Cardiac fibroblast (primary cell): ENCODE data around the gene PCED1B.

Experiments
- DNase-seq, 2 donors: peaks; one replicate each; pipeline versions ENCODE4 v3.0.0 to v3.0.0-alpha.2; 2010; ENCODE audit warnings: low read depth in 2 of 2
- H3K4me3 ChIP-seq, 2 donors: replicated peaks in 1 of 2; 1 replicate in 1 of 2; 2 replicates in 1 of 2; pipeline ENCODE4 v1.5.1; 2011; ENCODE audit warnings: low read depth in 2 of 2, low read length in 2 of 2, mild to moderate bottlenecking in 2 of 2, moderate library complexity in 1 of 2
- TF ChIP-seq, protein P1 (sequence below): IDR thresholded peaks from one replicate; pipeline ENCODE4 v1.5.1; 2011; ENCODE audit warnings: low read depth, mild to moderate bottlenecking, low read length, inconsistent platforms

Gene PCED1B

DNA sequence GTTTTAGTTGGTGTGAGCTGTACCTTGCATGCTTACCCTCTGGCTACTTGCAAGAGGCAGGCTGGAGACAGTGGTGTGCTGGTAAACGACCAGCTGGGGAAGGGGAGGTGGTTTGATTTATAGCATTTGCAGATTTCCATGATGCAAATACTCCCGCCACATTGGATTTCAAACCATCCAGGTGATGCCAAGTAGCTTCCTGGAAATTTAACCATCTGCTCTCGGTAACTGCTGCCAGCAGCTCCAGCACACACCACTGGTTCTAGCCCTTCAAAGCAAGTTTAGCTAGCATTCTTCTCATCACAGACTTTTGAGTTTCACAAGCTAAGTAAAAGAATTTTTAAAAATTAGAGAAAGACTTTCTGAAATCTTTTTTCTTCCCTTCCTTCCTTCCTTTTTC, 104.8 kb downstream of the PCED1B start:
- TF ChIP-seq, protein P1, sequence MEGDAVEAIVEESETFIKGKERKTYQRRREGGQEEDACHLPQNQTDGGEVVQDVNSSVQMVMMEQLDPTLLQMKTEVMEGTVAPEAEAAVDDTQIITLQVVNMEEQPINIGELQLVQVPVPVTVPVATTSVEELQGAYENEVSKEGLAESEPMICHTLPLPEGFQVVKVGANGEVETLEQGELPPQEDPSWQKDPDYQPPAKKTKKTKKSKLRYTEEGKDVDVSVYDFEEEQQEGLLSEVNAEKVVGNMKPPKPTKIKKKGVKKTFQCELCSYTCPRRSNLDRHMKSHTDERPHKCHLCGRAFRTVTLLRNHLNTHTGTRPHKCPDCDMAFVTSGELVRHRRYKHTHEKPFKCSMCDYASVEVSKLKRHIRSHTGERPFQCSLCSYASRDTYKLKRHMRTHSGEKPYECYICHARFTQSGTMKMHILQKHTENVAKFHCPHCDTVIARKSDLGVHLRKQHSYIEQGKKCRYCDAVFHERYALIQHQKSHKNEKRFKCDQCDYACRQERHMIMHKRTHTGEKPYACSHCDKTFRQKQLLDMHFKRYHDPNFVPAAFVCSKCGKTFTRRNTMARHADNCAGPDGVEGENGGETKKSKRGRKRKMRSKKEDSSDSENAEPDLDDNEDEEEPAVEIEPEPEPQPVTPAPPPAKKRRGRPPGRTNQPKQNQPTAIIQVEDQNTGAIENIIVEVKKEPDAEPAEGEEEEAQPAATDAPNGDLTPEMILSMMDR = no peak
- no peak for DNase-seq
- H3K4me3 ChIP-seq = no peak overlapping the region

DNA sequence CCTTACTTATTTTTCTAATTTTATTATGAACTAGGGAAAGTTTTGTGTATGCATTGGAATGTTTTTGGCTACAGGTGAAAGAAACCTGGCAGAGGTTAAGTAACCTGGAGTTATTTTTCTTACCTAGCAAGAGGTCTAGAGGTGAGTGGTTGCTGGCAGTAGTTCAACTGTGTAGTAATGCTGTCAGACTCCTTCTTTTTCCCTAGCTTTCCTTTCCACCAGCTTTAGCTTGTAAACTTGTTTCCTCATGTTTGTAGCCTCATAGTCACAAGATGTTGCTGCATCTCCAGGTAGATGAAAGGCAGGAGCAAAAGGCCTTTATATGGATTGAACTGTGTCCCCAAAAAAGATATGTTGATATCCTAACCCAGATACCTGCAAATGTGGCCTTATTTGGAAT, 105.4 kb downstream of the PCED1B start:
- DNase-seq = no peak
- TF ChIP-seq, protein P1 = no peak

DNA sequence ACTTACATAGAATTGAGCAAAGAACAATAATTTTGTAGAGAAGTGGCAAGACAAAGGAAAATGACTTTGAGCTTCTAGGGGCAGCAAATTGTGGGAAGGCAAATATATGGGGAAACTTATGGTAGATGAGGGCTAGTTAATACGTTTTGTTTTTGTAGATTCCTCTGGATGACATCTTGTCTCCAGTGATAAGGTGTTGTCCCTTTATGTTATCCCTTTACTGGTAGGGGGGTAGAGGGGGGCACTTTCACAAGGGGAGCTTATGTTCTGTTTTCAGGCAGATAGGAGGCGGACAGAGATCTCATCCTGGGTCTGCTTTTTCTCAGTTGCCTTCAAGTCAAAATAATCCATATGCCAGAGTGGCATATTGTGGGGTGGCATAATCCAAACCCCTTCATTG, 106.8 kb downstream of the PCED1B start:
- DNase-seq = no peak
- H3K4me3 ChIP-seq = no peak overlapping the region
- TF ChIP-seq, protein P1 = no peak

More for the DNA sequence above, 105.4 kb downstream of the PCED1B start:
- no peak overlapping the region for H3K4me3 ChIP-seq

DNA sequence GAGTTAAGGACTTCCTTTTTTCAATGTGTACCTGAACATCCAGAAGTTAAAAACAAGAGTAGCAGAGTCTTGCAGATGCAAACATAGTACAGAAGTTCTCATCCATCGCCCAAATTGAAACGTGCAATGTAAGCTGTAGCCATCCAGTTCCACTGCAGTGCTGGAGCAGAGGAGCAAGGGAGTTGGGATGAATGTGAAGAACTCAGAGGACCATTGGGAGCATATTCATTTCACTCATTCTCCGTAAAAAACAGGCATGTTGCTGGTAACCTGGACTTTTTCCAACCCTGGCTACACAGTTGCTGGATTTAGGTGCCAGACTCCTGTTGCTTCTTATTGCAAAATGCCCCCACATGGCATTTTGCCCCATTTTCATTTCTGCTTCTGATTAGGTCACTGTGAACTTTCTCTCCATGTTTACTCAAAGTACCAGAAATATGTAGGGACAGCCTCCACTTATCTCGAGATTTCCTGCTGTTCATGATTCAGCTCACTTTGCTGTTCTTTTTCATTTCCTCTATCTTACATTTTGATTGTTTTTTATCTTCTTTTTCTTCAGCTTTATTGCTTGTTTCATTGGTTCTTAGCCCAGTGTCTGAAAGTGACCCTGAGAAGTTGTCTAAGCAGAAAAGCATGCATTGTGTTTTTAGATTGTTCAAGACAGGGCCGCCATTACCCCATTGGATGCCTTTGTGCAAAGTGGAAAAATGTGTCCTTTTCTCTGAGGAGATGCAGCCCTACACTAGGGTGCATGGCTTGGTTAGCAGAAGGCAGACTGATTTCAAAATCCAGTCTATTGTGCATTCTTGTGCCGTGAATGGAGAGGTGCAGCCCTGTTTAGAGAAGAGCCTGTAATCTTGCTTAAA, 109.4 kb downstream of the PCED1B start:
- H3K4me3 ChIP-seq = no peak overlapping the region
- peak; percentile 87 to 88 for DNase-seq
- TF ChIP-seq, protein P1 = no peak

DNA sequence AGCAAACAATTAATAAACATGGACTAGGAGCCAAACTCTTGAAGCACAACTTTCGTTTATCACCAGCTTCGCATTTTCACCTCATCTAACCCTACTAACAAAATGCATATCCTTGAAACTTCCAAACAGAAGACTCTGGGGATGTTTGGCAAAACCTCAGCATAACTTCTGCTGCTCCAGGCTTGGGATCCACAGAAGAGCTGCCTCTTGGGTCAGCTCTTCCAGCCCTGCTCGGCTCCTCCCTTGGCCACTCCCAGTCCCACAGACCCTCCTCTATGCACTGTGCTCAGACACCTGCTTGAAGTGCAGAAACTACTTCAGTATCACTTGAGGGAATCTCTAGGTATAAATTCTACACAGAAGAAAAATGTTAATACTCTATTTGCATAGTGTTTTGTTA, 110.3 kb downstream of the PCED1B start:
- no peak overlapping the region for H3K4me3 ChIP-seq
- DNase-seq = peak in 1 of 2 donors; percentile 35
- TF ChIP-seq, protein P1 = no peak

DNA sequence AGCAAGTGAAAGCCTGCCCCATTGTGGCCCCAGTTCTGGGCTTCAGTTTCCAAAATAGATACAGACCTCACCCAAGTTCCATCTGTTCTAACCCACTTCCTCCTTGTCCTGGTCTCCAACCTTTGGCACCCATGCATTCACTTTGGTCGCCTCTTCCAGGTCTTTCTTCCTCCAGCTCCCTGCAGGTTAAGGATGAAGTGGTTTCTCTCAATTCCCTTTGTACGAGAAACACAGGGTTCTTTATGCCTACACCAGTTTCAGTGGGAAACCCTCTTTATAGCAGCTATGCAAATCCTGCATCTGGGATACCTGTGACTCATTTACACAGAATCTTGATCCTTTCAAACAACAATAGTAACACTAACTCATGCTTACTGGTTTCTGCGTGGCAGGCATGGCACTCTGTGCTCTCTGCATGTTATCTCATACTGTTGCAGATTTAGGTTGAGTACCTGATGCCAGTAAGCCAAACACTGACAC, 110.9 kb downstream of the PCED1B start:
- peak; percentile 29 to 81 for DNase-seq
- no peak overlapping the region for H3K4me3 ChIP-seq
- TF ChIP-seq, protein P1 = no peak
